ENCODE data around the gene RAB21.

The RAB21 gene

DNA sequence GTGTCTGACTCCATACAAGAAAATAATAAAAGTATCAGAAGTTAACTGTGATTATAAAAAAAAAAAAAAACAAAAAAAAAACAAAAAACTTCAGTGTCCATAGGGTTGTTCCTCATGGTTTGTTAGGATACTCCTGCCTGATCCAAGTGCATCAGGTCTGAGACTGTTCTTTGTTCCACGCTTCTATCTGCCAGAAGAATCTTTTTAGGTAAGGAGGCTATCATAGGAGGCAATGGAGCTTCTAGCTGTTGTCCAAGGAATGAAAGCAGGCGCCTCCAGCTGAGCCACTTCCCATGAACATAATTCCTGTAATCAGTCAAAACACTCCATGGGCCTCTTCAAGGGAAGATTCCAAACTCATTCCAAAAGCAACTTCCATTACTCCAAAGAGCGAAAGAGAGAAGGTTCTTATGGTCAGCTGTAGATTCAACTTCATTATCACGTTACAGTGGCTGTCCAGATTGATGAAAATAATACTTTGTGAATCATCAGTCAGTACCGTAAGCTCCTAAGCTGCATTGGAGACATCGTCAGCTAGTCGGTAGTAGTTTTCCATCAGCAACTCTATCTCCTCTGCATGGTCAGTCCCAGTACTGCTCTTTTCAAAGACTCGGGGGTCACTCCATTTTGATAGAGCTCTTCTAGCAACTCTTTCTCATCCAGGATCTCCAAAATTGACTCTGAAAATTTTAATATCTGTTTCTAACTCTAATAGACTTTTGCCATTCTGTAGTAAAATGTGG is 94.6 kb downstream of the RAB21 start:
- Mint-ChIP-seq H3K4me1 (peaks cover 17 to 33% of the 10 kb centered on the region in 2 donors), H3K36me3 (peaks cover 30 to 35% of the 10 kb centered on the region in 2 donors), H3K27me3 (no peaks in the 10 kb centered on the region), H3K4me3 (no peak overlapping the region), H3K27ac (no peak overlapping the region), H3K9me3 (peaks cover 9 to 18% of the 10 kb centered on the region in 2 donors)
- ATAC-seq (replicated peaks) (no peak), DNase-seq (no peak)
